Activated CD4-positive, alpha-beta T cell treated with anti-CD3 and anti-CD28 coated beads for 48 hours (primary cell): ENCODE measurements around the gene XPO5.
A peak's percentile ranks its signal among the peaks of the same experiment; 100 is the strongest.
"Not testable (repeated sequence)": the region's sequence is repeated elsewhere in the genome, so short reads cannot be mapped to it uniquely, and the experiment has no call there.

Experiments
- DNase-seq: peaks from one replicate; pipeline ENCODE4 v3.0.0-alpha.2; 2020

XPO5 gene

DNA sequence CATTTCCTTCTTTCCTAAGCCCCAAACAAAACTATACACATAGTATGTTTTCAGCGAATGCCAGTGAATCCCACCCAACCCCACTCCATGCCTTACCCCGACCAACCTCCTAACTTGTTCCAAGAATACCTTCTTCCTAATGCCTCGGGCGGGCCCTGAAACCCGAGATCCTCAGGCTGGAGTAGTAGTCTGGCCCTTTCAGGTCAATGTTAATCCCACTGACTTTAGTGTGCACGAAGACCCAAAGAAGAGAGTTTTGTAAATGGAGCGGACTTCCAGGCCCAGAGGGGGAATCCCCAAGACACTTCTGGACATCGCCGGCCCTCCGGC lies 59.5 kb downstream of the XPO5 start:
- DNase-seq, result no peak

- DNase-seq, result no peak
Measured at GRCh38 chr6:43515808-43516207, 60.0 kb downstream of the XPO5 start.

DNA sequence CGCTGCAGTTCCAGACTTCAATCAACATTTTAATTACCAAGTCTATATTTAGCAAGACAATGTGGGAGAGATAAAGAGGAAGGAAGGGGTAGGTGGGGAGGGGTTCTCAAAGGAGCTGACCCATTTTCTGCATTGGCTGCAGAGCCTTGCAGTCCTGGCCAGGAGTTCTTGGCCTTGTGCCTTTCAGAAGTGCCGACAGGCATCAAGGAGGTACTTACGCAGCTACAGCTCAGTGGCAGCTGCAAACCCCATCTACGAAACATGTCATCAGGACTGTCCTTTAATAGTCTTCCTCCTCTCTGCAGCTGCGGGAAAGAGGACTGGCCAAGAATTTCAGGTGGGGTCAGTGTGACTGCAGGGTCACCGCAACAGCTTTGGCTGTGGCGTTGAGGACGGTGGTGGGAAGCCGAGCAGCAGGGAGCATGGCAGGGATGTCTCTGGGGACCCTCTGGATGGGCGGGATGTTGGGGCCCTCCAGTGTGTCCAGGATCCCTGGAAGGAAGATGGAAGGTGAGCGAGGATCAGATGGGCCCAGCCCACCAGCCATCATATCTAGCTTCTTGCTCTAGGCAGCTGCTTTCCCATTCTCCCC lies 63.9 kb downstream of the XPO5 start:
- no peak for DNase-seq

- no peak for DNase-seq
Measured at GRCh38 chr6:43510827-43511163, 65.0 kb downstream of the XPO5 start.

DNA sequence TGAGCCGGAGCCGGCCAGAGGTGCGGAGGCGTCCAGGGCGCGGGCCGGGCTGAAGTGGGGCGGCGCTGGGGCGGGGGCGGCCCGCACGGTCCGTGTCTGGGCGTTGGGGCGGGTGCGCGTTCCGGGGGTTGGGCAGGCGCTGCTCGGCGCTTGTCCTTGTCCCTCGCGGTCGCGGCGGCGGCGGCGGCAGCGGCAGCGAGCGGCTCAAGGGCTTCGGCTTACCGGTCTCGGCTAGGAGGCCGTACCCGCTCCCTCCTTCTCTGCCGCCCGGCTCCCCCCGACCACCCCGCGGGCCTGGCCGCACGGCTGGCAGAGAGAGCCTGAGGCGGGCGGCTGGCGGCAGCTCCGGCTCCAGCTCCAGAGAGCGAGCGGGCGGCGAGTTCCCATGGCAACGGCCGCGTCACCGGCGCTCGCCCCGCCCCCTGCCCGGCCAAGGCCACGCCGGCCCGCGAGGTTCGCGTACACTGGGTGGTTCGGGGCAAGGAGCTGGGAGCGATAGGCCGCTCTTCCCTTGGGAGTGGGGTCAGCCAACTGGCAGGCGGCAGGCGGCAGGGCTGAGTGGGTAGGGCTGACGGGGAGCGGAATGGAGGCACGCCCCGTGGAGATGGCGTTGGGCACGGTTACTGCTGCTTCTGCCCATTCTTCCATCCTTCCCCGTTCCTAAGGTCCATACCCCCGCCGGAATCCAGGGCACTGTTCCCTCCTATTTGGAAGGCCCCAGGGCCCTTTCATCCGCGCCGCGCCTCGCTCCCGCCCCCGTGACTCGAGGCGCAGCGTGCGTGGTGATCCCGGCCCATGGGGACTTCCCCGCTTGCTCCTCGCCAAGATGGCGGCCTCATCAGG lies 65.6 kb downstream of the XPO5 start, which contains the start of gene LRRC73:
Gene LRRC73 (minus strand): TSS at position 363 of the 843 bp plus-strand sequence. CDS start 561 bp downstream, outside the sequence.
- DNase-seq, result peak; percentile 80

- DNase-seq, result no peak
Measured at GRCh38 chr6:43509142-43509983, 66.5 kb downstream of the XPO5 start.

DNA sequence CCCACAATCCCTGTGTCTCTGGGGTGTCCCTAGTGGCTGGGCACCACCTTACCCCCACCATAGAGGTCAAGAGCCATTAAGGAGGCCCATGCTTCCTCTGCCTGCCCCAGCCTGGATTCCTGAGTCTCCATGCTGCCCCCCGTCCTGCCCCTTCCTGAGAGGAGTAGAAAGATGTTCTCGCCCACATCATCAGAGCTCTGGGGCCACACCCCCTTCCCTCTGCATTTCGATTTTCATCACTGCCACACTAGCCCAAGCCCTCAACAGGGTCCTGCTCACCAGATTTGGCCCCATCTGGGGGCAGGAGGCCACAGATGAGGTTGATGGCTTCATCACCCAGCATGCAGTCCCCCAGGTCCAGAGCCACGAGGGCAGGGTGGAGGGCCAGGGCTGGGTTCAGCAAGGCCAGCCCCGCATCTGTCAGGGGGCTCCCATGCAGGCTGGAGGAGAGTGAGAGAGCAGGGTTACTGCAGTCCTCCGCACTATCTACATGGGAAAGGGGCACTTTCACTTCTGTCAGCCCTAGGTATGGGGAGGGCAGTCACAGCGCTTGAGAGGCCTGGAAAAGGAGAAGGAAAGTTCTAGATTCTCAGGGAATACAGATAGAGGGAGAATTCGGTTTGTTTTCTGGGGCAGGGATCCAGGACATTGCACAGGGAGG lies 67.2 kb downstream of the XPO5 start:
- no peak for DNase-seq

- DNase-seq, result peak; percentile 88
Measured at GRCh38 chr6:43506667-43507471, 69.0 kb downstream of the XPO5 start.

GRCh38 chr6:43506171-43506570 lies 69.7 kb downstream of the XPO5 start:
- no peak for DNase-seq

- DNase-seq, result no peak
Measured at GRCh38 chr6:43505718-43506117, 70.1 kb downstream of the XPO5 start.

GRCh38 chr6:43504756-43505593 lies 70.9 kb downstream of the XPO5 start:
- DNase-seq, result no peak

DNA sequence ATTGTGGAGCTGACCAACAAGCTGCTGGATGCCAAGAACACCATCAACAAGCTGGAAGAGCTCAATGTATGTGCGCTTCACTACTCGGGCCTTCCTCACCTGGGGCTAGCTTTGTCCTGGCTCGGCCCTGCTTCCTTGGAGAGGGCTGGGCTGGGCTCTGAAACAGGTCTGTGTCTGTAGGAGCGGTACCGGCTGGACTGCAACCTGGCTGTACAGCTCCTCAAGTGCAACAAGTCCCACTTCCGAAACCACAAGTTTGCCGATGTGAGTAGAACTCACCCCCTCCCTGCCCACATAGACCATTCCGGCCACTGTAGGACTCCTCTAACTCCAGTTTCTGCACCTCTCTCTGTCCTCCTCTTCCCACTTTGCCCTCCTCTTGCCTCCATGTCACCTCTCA lies 72.4 kb downstream of the XPO5 start:
- DNase-seq, result no peak

- DNase-seq, result no peak
Measured at GRCh38 chr6:43502666-43503065, 73.2 kb downstream of the XPO5 start.

GRCh38 chr6:43500921-43501320 lies 74.9 kb downstream of the XPO5 start:
- no peak for DNase-seq

- no peak for DNase-seq
Measured at GRCh38 chr6:43499028-43499815, 76.6 kb downstream of the XPO5 start.

GRCh38 chr6:43498291-43498690 lies 77.5 kb downstream of the XPO5 start:
- not testable (repeated sequence) for DNase-seq

GRCh38 chr6:43497689-43498088 lies 78.1 kb downstream of the XPO5 start:
- no peak for DNase-seq

- no peak for DNase-seq
Measured at GRCh38 chr6:43497129-43497396, 78.8 kb downstream of the XPO5 start.

DNA sequence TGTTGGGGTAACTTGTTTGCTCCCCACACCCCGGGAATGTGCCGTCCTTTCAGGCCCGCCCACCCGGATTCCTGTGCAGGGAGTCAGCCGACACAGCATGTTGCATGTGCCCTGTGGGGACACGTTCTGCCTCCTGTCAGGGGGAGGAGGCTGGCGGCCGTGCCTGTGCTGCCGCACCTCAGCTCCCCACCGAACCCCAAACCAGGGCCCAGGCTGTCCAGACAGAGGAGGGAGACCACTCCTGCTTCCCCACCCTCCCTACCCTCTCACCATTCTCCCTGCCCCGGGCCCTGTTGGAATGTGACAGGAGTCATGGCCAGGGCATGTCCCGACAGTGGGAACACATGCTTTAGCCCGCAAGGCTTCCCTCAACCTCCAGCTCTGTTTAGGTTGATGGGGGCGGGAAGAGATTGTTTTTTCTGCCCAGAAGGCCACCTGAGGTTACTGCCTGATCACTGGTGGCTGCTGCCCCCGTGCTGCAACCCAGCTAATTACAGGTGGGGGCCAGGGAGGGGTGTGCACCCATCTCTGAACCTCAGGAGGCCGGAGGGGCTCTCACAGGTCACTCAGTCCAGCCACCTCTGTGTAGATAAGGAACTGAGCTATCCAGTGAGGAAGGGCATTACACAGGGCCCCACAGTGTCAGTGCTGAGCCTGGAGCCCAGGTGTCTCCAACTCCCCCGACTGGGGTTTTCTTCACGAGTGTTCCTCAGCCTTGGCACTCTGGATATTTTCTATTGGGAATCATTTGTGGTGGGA lies 79.3 kb downstream of the XPO5 start:
- no peak for DNase-seq

- DNase-seq, result no peak
Measured at GRCh38 chr6:43495409-43495941, 80.4 kb downstream of the XPO5 start.
